Lower leg skin (tissue), 3 donors: ENCODE data around the gene CIDEB.

ENCODE experiments used
- POLR2A ChIP-seq, 2 donors: fragments of 450-650 bp; IDR thresholded peaks; one replicate each; pipeline ENCODE4 v1.6.1; 2016 to 2017; ENCODE audit warnings: antibody characterized with exemption in 2 of 2, mild to moderate bottlenecking in 1 of 2, moderate library complexity in 1 of 2
- TF ChIP-seq, protein P1 (sequence below), 3 donors: fragments of 450-650 bp; IDR thresholded peaks; one replicate each; pipeline ENCODE4 v1.5.1; 2016; ENCODE audit warnings: antibody characterized with exemption in 3 of 3, mild to moderate bottlenecking in 3 of 3, moderate library complexity in 2 of 3

DNA sequence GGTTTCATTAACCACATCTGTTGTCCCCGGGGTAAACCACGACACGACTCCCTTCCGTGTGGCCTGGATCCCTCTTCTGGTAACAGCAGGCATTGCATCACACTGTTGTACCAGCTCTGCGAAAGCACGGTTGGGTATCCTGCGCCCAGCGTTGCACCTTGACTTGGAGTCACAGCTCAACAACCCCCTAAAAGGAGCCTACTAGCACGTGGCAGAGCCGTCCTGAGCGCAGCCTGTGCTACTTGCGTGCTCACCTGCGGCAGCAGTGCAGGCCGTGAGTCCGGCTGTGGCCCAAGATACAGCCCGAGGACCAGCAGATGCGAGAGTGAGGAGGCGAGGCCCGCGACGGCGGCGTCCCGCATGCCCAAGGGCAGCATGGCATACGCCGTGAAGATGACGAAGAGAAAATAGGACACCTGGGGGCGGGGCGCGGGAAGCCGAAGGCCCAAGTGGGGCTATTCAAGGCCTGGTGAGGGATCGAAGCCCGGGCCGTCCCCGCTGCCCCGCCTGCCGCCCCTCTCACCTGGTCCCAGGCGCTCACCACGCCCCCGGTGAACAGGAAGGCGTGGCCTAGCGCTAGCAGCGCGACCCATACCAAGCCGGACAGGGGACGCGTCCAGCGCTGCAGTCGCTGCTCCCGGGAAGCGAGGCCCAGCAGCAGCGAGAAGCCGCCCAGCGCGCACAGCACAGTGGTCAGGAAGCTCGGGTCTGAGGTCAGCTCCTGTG is 24.7 kb upstream of the CIDEB start:
- TF ChIP-seq, protein P1, sequence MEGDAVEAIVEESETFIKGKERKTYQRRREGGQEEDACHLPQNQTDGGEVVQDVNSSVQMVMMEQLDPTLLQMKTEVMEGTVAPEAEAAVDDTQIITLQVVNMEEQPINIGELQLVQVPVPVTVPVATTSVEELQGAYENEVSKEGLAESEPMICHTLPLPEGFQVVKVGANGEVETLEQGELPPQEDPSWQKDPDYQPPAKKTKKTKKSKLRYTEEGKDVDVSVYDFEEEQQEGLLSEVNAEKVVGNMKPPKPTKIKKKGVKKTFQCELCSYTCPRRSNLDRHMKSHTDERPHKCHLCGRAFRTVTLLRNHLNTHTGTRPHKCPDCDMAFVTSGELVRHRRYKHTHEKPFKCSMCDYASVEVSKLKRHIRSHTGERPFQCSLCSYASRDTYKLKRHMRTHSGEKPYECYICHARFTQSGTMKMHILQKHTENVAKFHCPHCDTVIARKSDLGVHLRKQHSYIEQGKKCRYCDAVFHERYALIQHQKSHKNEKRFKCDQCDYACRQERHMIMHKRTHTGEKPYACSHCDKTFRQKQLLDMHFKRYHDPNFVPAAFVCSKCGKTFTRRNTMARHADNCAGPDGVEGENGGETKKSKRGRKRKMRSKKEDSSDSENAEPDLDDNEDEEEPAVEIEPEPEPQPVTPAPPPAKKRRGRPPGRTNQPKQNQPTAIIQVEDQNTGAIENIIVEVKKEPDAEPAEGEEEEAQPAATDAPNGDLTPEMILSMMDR (IDR thresholded peaks at IDR 0.05) = peak in 1 of 3 donors; percentile 86
- TF ChIP-seq POLR2A (IDR thresholded peaks at IDR 0.05) = no peak
